Smooth muscle cell (in vitro differentiated cells): ENCODE results near the gene PHGDH. TPM values are rescaled to one million over a fixed set of nuclear protein-coding genes. Genes with fewer than 3 reads are reported as not detected.

Experiments used
- DNase-seq: peaks from one replicate; lab custom pipeline; 2025; ENCODE audit not compliant: unreplicated experiment; lab: John Stamatoyannopoulos, UW
- H2AFZ ChIP-seq: fragments of 200-600 bp; sonication (generic); 2 replicates; pipeline ENCODE4 v1.6.0; 2016; ENCODE audit warnings: antibody characterized with exemption, low read depth, mild to moderate bottlenecking
- H3F3A ChIP-seq: fragments of 200-600 bp; sonication (generic); 2 replicates; pipeline ENCODE4 v1.6.0; 2017; ENCODE audit warnings: antibody characterized with exemption, low read depth
- H3K27ac ChIP-seq: fragments of 200-600 bp; sonication (generic); 2 replicates; pipeline ENCODE4 v1.5.1; 2016; ENCODE audit warnings: low read depth, mild to moderate bottlenecking
- H3K27me3 ChIP-seq: fragments of 200-600 bp; sonication (generic); 2 replicates; pipeline ENCODE4 v1.6.1; 2016; ENCODE audit warnings: low read depth, mild to moderate bottlenecking
- H3K36me3 ChIP-seq: fragments of 200-600 bp; sonication (generic); 2 replicates; pipeline ENCODE4 v1.5.1; 2016; ENCODE audit warnings: low read depth
- H3K4me1 ChIP-seq: fragments of 200-600 bp; sonication (generic); 2 replicates; pipeline ENCODE4 v1.5.1; 2016; ENCODE audit warnings: low read depth
- H3K4me2 ChIP-seq: fragments of 200-600 bp; sonication (generic); 2 replicates; pipeline ENCODE4 v1.6.0; 2016; ENCODE audit warnings: mild to moderate bottlenecking
- H3K4me3 ChIP-seq: fragments of 200-600 bp; sonication (generic); 2 replicates; pipeline ENCODE4 v1.5.1; 2016; ENCODE audit warnings: mild to moderate bottlenecking
- H3K79me2 ChIP-seq: fragments of 200-600 bp; sonication (generic); 2 replicates; pipeline ENCODE4 v1.6.0; 2016; ENCODE audit warnings: low read depth, mild to moderate bottlenecking
- H3K9ac ChIP-seq: fragments of 200-600 bp; sonication (generic); 2 replicates; pipeline ENCODE4 v1.6.0; 2016; ENCODE audit warnings: low read depth
- H3K9me3 ChIP-seq: fragments of 200-600 bp; sonication (generic); replicated peaks from 2 replicates; pipeline ENCODE4 v1.5.1; 2016; ENCODE audit warnings: low read depth
- H4K20me1 ChIP-seq: fragments of 200-600 bp; sonication (generic); 2 replicates; pipeline ENCODE4 v1.6.0; 2016; ENCODE audit warnings: low read depth
- WGBS: methylation state at CpG from one replicate; pipeline ENCODE4 v1.1.7; 2016; ENCODE audit warnings: low lambda C conversion rate; 5-methylcytosine and 5-hydroxymethylcytosine counted together
- polyA plus RNA-seq: library from polyadenylated mRNA; unstranded; fragments of >200 nt; fragmentation: Nextera tagmentation; extraction: Ambion mirVana; gene quantifications from 2 replicates; pipeline ENCODE4 v1.2.1, GENCODE V29; 2016
- total RNA-seq: library from RNA; depleted of rRNA; stranded (reverse); fragments of >200 nt; gene quantifications from 2 replicates; pipeline ENCODE4 v1.2.3, GENCODE V29; 2014
- TF ChIP-seq, protein P1 (sequence below): fragments of 200-600 bp; sonication (generic); IDR thresholded peaks from 2 replicates; pipeline ENCODE4 v1.5.1; 2017; ENCODE audit warnings: borderline replicate concordance, mild to moderate bottlenecking, antibody characterized with exemption; ENCODE audit not compliant: insufficient read depth, poor library complexity, severe bottlenecking

PHGDH gene
- total and polyA plus RNA-seq, 2 experiments from 2014 or later = 93.2 to 134 TPM

DNA sequence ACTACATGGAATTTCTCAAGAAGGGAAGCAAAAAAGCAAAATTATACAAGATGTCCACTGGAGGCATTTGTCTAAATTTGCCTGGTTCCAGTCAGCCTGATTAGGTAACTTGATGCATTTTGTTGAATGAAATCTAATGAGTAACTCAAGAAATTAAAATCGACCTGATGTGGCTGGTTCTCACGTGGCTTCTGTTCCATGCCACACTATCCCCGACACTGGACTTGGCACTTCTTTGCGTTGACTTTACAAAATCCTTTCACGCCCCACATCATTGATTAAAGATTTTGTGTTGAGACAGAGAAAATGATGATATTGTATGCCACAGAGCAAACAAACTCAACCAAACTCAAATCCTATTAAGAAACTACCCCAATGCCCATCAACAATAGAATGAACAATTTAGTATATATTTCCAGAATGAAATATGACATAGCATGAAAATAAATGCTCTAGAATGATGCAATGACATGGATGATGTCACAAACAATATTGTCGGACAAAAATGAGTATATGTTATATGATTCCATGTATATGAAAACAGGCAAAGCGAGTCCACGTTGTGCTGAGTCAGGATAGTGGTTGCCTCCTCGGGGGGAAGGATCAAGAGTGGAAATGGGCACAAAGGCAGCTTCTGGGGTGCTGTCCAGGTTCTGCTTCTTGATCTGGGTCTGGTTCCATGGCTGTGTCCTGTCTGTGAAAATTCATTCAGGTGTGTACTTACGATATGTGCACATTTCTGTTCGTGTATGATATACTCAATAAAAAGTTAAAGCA, 69.9 kb downstream of the PHGDH start:
- no peak overlapping the region for H3K9ac ChIP-seq
- H3K4me2 ChIP-seq = no peak overlapping the region
- no peak overlapping the region for H3K4me3 ChIP-seq
- H4K20me1 ChIP-seq = no peaks in the 10 kb centered on the region
- H3K27ac ChIP-seq = no peak overlapping the region
- WGBS = 95% methylated on average over 11 of the region's 11 CpGs
- no peaks in the 10 kb centered on the region for H3K36me3 ChIP-seq
- H3K27me3 ChIP-seq = no peaks in the 10 kb centered on the region
- peaks cover 26% of the 10 kb centered on the region for H3K4me1 ChIP-seq
- DNase-seq = no peak
- H3K9me3 ChIP-seq = no peaks in the 10 kb centered on the region
- H3K79me2 ChIP-seq = no peaks in the 10 kb centered on the region
- peaks cover 12% of the 10 kb centered on the region for H3F3A ChIP-seq
- H2AFZ ChIP-seq = no peak overlapping the region
- TF ChIP-seq, protein P1, sequence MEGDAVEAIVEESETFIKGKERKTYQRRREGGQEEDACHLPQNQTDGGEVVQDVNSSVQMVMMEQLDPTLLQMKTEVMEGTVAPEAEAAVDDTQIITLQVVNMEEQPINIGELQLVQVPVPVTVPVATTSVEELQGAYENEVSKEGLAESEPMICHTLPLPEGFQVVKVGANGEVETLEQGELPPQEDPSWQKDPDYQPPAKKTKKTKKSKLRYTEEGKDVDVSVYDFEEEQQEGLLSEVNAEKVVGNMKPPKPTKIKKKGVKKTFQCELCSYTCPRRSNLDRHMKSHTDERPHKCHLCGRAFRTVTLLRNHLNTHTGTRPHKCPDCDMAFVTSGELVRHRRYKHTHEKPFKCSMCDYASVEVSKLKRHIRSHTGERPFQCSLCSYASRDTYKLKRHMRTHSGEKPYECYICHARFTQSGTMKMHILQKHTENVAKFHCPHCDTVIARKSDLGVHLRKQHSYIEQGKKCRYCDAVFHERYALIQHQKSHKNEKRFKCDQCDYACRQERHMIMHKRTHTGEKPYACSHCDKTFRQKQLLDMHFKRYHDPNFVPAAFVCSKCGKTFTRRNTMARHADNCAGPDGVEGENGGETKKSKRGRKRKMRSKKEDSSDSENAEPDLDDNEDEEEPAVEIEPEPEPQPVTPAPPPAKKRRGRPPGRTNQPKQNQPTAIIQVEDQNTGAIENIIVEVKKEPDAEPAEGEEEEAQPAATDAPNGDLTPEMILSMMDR = no peak

DNA sequence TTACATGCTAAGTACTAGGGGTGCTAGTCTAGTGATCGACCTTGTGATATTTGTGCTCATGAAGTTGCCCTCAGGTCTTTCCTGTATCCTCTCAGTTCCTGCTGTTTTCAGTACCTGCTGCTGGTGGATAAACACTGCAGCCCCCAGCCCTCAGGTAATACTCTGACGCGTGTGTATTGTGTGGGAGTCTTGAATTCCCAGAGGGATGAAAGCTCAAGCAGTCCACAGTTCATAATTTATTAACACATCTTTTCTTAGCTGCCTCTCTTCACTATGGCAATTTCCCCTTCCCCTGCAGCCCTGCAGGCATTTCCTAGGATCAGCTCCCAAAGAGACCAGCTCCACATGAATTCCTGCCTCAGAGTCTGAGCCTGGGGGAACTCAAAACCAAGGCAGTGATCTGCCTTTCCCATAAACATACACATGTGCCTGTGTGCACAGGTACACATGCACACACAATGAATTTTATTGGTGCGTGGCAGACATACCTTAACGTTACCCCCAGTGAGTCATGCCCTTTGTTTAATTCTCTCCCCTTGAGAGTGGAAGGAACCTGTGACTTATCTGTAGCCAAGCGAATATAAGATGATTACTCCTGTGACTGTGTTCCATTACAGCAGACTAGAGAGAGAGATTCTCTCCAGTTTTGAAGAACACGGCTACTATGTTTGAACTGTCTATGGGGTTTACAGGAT, 71.0 kb downstream of the PHGDH start:
- no peak overlapping the region for H3K4me2 ChIP-seq
- H3K4me3 ChIP-seq = no peak overlapping the region
- H3K27me3 ChIP-seq = no peaks in the 10 kb centered on the region
- H3K4me1 ChIP-seq = peaks cover 33% of the 10 kb centered on the region
- no peak overlapping the region for H3K9ac ChIP-seq
- no peaks in the 10 kb centered on the region for H3K79me2 ChIP-seq
- H3K36me3 ChIP-seq = no peaks in the 10 kb centered on the region
- peaks cover 16% of the 10 kb centered on the region for H3F3A ChIP-seq
- H2AFZ ChIP-seq = peak overlapping the region; percentile 5
- no peaks in the 10 kb centered on the region for H3K9me3 ChIP-seq
- H4K20me1 ChIP-seq = no peaks in the 10 kb centered on the region
- DNase-seq = no peak
- WGBS = 72% methylated on average over 7 of the region's 7 CpGs
- H3K27ac ChIP-seq = peak overlapping the region; percentile 51
- TF ChIP-seq, protein P1 = no peak

GRCh38 chr1:119783354-119784185, 71.8 kb downstream of the PHGDH start:
- Histone ChIP-seq H3K79me2 (no peaks in the 10 kb centered on the region), H4K20me1 (no peaks in the 10 kb centered on the region), H3F3A (peaks cover 16% of the 10 kb centered on the region), H3K4me3 (no peak overlapping the region), H3K4me1 (peaks cover 33% of the 10 kb centered on the region), H3K9ac (no peak overlapping the region), H3K27me3 (no peaks in the 10 kb centered on the region), H3K27ac (peak overlapping the region; percentile 51), H3K36me3 (no peaks in the 10 kb centered on the region), H3K9me3 (no peaks in the 10 kb centered on the region), H2AFZ (peak overlapping the region; percentile 5), H3K4me2 (peak overlapping the region; percentile 56)
- DNase-seq = no peak
- TF ChIP-seq, protein P1 = no peak
- WGBS = 59% methylated on average over 6 of the region's 6 CpGs
